ENCODE data around the gene DOCK1.
"Not testable (repeated sequence)": the region's sequence is repeated elsewhere in the genome, so short reads cannot be mapped to it uniquely, and the experiment has no call there.

DOCK1 gene

DNA sequence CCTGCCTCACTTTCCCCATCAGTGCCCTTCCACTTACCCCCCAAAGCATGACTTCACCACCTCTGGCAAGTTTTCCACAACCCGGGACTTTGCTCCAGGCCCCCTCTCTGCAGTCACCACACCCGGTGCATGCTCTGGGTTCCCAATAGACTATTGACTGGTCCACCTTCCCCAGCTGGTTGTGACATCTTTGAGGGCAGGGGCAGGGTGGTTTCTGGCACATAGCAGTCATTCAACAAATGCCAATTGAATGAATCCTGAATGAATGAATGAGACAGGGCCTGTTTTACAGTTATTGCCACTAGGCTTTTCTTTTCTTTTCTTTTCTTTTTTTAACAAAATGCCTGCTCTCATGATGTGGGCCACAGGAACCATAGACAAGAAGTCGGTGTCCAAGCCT, 28.8 kb upstream of the DOCK1 start:
- no peak for DNase-seq (ENCODE audit: low spot score)
- in situ Hi-C loops (cut with MboI; ENCODE audit: low sequenced_read_pairs, unreplicated experiment) = no loop called here
- TF ChIP-seq, protein P1, sequence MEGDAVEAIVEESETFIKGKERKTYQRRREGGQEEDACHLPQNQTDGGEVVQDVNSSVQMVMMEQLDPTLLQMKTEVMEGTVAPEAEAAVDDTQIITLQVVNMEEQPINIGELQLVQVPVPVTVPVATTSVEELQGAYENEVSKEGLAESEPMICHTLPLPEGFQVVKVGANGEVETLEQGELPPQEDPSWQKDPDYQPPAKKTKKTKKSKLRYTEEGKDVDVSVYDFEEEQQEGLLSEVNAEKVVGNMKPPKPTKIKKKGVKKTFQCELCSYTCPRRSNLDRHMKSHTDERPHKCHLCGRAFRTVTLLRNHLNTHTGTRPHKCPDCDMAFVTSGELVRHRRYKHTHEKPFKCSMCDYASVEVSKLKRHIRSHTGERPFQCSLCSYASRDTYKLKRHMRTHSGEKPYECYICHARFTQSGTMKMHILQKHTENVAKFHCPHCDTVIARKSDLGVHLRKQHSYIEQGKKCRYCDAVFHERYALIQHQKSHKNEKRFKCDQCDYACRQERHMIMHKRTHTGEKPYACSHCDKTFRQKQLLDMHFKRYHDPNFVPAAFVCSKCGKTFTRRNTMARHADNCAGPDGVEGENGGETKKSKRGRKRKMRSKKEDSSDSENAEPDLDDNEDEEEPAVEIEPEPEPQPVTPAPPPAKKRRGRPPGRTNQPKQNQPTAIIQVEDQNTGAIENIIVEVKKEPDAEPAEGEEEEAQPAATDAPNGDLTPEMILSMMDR (IDR thresholded peaks at IDR 0.05; ENCODE audit: borderline replicate concordance, control extremely low read depth, extremely low read depth, insufficient read depth, missing control alignments) = no peak

DNA sequence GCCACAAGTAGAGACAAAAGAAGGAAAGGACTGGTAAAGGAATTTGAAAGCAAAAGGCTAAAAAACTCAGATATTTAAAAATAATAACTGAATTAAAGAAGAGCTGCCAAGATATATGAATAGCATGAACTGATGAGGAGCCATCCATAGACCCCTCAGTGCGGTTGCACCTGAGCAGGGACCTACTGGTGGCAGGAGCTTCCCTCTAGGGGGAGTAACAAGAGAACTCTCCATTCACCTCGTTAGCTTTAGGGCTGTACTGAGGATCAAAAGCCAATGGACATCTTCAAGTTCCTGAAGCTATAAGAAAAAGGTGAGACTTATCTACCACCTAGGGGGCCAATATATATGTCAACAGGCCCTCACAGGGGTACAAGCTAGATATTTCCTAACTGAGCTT, 27.8 kb upstream of the DOCK1 start:
- TF ChIP-seq, protein P1 (IDR thresholded peaks at IDR 0.05; ENCODE audit: borderline replicate concordance, control extremely low read depth, extremely low read depth, insufficient read depth, missing control alignments) = no peak
- in situ Hi-C loops (cut with MboI; ENCODE audit: low sequenced_read_pairs, unreplicated experiment) = no loop called here
- no peak for DNase-seq (ENCODE audit: low spot score)

DNA sequence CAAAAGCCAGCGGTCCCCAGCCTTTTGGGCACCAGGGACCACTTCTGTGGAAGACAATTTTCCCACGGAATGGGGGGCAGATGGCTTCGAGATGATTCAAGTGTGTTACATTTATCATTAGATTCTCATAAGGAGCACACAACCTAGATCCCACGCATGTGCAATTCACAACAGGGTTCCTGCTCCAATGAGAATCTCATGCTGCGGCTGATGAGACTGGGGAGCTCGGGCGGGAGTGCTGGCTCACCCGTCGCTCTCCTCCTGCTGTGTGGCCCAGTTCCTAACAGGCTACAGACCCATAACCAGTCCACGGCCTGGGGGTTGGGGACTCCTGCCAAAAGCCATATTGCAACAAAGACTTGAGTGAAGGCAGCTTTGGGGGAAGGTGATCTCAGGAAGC, 26.6 kb upstream of the DOCK1 start:
- in situ Hi-C loops (cut with MboI; ENCODE audit: low sequenced_read_pairs, unreplicated experiment) = no loop called here
- TF ChIP-seq, protein P1 (IDR thresholded peaks at IDR 0.05; ENCODE audit: borderline replicate concordance, control extremely low read depth, extremely low read depth, insufficient read depth, missing control alignments) = no peak
- DNase-seq (ENCODE audit: low spot score) = no peak

DNA sequence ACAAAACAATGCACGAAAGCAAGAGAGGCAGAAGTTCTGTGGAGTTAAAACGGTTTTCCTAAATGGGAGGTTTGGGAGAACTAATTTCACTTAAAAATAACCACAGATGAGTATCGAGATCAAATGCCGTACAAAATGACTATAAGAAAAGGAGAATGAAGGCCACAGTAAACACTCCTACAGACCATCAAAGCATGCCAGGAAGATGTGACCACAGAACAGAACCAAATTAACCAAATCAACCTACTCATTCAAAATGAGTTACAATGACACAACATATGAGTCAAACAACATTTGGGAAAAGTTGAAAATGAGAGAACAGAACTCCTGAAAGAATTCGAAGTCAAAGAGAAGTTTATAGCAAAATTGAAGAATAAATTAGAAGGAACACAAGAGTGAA, 24.3 kb upstream of the DOCK1 start:
- in situ Hi-C loops (cut with MboI; ENCODE audit: low sequenced_read_pairs, unreplicated experiment) = no loop called here
- TF ChIP-seq, protein P1 (IDR thresholded peaks at IDR 0.05; ENCODE audit: borderline replicate concordance, control extremely low read depth, extremely low read depth, insufficient read depth, missing control alignments) = no peak
- no peak for DNase-seq (ENCODE audit: low spot score)

DNA sequence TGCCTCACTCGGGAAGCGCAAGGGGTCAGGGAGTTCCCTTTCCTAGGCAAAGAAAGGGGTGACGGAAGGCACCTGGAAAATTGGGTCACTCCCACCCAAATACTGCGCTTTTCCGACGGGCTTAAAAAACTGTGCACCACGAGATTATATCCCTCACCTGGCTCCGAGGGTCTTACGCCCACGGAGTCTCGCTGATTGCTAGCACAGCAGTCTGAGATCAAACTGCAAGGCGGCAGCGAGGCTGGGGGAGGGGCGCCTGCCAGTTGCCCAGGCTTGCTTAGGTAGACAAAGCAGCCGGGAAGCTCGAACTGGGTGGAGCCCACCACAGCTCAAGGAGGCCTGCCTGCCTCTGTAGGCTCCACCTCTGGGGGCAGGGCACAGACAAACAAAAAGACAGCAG, 23.2 kb upstream of the DOCK1 start:
- DNase-seq (ENCODE audit: low spot score); in situ Hi-C loops (cut with MboI; ENCODE audit: low sequenced_read_pairs, unreplicated experiment): not testable (repeated sequence)

DNA sequence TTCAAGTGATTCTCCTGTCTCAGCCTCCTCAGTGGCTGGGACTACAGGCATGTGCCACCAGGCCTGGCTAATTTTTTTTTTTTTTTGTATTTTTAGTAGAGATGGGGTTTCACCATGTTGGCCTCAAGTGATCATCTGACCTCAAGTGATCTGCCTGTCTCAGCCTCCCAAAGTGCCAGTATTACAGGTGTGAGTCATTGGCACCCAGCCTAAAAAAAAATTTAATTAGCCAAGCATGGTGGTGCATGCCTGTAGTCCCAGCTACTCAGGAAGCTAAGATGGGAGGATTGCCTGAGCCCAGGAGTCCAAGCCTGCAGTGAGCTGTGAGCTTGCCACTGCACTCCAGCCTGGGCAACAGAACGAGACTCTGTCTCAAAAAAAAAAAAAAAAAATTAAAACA, 16.8 kb upstream of the DOCK1 start:
- DNase-seq (ENCODE audit: low spot score); in situ Hi-C loops (cut with MboI; ENCODE audit: low sequenced_read_pairs, unreplicated experiment): not testable (repeated sequence)

DNA sequence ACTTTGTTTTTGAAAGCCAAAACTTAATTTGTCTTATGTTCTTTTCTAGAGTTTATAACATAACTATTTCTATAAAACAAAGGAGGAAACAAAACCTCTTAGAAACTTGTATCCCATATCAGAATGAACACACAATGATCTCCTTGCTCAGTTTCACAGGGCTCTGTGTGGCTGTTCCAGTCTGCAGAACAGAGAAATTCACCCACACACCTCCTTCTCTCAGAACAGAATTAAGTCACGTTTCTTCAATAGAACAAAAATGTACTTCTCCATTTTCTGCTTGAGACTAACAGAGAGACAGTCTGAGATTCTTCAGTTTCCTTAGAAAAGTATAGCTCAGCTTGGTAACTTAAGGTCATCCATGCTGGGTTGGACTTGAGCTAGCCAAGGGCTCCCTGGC, 15.8 kb upstream of the DOCK1 start:
- TF ChIP-seq, protein P1 (IDR thresholded peaks at IDR 0.05; ENCODE audit: borderline replicate concordance, control extremely low read depth, extremely low read depth, insufficient read depth, missing control alignments) = no peak
- in situ Hi-C loops (cut with MboI; ENCODE audit: low sequenced_read_pairs, unreplicated experiment) = no loop called here
- no peak for DNase-seq (ENCODE audit: low spot score)

DNA sequence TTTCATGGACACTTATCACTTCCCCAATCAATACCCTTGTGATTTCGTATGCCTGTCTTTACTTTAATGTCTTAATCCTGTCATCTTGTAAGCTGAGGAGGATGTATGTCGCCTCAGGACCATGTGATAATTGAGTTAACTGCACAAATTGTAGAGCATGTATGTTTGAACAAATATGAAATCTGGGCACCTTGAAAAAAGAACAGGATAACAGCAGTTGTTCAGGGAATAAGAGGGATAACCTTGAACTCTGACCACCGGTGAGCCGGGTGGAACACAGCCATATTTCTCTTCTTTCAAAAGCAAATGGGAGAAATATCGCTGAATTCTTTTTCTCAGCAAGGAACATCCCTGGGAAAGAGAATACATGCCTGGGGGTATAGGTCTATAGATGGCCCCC, 14.4 kb upstream of the DOCK1 start:
- in situ Hi-C loops (cut with MboI; ENCODE audit: low sequenced_read_pairs, unreplicated experiment); DNase-seq (ENCODE audit: low spot score): not testable (repeated sequence)
